Stimulated activated CD8-positive, alpha-beta memory T cell treated with anti-CD3 and anti-CD28 coated beads, Interleukin-2, amount 100 ng/mL, for 1 hour (primary cell): ENCODE measurements around the gene SLC38A9.
"Not testable (repeated sequence)": the region's sequence is repeated elsewhere in the genome, so short reads cannot be mapped to it uniquely, and the experiment has no call there.

Experiments used
- DNase-seq, 2 donors: peaks; one replicate each; pipeline ENCODE4 v3.0.0-alpha.2; 2020; ENCODE audit warnings: low read depth in 2 of 2

SLC38A9 gene

GRCh38 chr5:55610542-55610941 is 101.6 kb downstream of the SLC38A9 start:
- DNase-seq: no peak

- no peak for DNase-seq
These were observed 102.7 kb downstream of the SLC38A9 start for GRCh38 chr5:55609413-55609812.

GRCh38 chr5:55608595-55609349 is 103.4 kb downstream of the SLC38A9 start:
- DNase-seq: no peak

- not testable (repeated sequence) for DNase-seq
These were observed 104.8 kb downstream of the SLC38A9 start for GRCh38 chr5:55607309-55607708.

GRCh38 chr5:55604611-55605067 is 107.5 kb downstream of the SLC38A9 start:
- DNase-seq: no peak

- no peak for DNase-seq
These were observed 108.2 kb downstream of the SLC38A9 start for GRCh38 chr5:55603922-55604321.

- no peak for DNase-seq
These were observed 110.5 kb downstream of the SLC38A9 start for GRCh38 chr5:55601628-55602027.

- no peak for DNase-seq
These were observed 110.9 kb downstream of the SLC38A9 start for GRCh38 chr5:55601204-55601618.

- DNase-seq: no peak
These were observed 111.5 kb downstream of the SLC38A9 start for GRCh38 chr5:55600497-55601203.

- no peak for DNase-seq
These were observed 112.0 kb downstream of the SLC38A9 start for GRCh38 chr5:55600086-55600485.

GRCh38 chr5:55599148-55600050 is 112.7 kb downstream of the SLC38A9 start:
- DNase-seq: no peak

- no peak for DNase-seq
These were observed 114.8 kb downstream of the SLC38A9 start for GRCh38 chr5:55597014-55597981.

- DNase-seq: no peak
These were observed 117.5 kb downstream of the SLC38A9 start for GRCh38 chr5:55594671-55595070.

GRCh38 chr5:55593115-55593472 is 119.0 kb downstream of the SLC38A9 start:
- no peak for DNase-seq

- no peak for DNase-seq
These were observed 119.6 kb downstream of the SLC38A9 start for GRCh38 chr5:55592388-55593114.

GRCh38 chr5:55591686-55592085 is 120.4 kb downstream of the SLC38A9 start:
- DNase-seq: no peak

GRCh38 chr5:55585206-55585610 is 126.9 kb downstream of the SLC38A9 start:
- no peak for DNase-seq

- no peak for DNase-seq
These were observed 127.5 kb downstream of the SLC38A9 start for GRCh38 chr5:55584398-55585205.

- DNase-seq: no peak
These were observed 128.5 kb downstream of the SLC38A9 start for GRCh38 chr5:55583578-55583977.
